GM18498 (cell line): ENCODE data around the gene METTL26.

ENCODE experiments used
- ATAC-seq: cut with Tn5 transposase; IDR thresholded peaks from one replicate; pipeline ENCODE4 v1.9.1; 2021; ENCODE audit warnings: mild to moderate bottlenecking, moderate library complexity; ENCODE audit not compliant: unreplicated experiment

The METTL26 gene

DNA sequence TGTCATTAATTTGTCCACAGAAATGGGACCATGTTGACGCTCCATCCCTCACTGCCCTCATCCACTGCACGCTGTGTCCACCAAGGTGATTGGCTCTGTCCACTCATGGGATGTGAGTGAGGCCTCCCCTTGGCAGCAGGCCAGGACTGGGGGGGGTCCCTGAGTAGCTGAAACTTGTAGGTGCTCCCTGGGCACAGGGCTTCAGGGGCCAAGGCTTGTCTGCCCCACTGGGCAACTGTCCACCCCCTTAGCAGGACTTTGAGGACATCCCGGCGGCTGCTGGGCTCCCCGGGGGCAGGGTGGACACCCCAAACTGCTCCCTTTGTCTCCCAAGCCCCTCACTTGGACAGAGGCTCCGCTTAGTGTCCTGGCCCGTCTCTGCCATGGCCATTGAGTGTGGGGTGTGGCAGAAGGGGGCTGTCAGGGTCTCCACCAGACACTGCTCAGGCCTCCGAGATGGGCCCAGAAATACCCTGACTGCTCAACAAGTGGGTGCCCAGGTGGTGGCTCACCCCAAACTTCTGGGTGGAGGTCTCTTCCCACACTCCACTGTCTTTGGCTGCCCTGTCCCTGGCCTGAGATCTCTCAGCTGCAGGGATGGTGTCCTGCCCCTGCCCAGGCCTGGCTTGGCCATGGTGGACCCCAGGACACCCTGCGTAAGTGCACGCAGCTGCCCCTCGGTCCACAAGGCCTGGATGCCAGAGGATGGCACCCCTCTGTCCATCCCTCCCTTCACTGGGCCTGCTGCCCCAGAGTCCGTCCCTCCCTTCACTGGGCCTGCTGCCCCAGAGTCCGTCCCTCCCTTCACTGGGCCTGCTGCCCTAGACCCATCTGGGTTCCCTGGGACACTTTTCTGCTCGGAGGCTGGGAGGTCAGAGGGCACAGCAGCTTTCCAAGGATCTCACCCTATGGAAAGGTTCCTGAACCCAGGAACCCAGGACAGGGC lies 49.2 kb downstream of the METTL26 start:
- ATAC-seq, result no peak

DNA sequence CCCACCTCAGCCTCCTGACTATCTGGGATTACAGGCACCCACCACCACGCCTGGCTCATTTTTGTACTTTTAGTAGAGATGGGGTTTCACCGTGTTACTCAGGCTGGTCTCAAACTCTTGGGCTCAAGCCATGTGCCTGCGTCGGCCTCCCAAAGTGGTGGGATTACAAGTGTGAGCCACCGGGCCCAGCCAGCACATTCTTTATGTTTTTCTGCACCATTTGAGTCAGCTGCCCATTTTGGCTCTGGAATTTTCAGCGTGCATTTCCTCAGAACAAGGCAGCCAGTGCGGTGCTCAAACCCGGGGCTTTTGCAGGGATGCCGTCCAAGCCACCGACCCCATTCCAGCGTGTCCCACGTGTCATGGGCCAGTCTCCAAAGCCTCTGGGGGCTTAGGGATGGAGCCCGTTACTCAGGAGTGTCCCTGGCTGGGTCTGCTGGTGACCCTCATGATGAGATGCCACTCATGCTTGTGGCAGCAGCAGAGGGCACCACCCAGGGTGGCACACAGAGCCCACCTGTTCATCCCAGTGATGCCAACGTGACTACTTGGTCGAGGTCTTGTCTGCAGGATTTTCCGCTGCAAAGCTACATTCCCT lies 50.0 kb downstream of the METTL26 start:
- no peak for ATAC-seq

DNA sequence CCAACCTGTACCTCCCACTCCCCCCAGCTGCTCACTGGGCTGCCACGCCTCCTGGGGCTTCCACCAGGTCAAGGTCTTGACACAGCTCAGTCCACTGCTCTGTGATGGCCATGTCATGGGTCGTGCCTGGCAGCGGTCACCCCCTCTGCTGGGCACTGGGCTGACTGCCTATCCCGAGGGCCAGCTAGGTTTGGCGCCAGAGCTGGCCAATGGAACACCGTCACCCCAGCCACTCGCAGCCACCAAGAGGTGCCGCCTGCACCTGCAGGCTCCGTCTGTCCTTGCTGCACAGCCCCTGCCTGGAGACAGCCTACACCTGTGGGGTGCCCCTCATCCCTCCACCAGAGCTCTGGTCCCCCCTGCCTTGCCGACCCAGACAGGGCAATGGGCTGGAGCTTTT lies 50.8 kb downstream of the METTL26 start:
- no peak for ATAC-seq
